WTC11 (cell line): Measurements from ENCODE around the gene TNFAIP8L1.

Source experiments
- ATF1 ChIP-seq: sonication (generic); formaldehyde crosslinking; IDR thresholded peaks from 2 replicates; pipeline ENCODE4 v1.8.1; 2023; ENCODE audit warnings: mild to moderate bottlenecking, moderate library complexity, missing genetic modification reagents
- CREB1 ChIP-seq: sonication (generic); formaldehyde crosslinking; IDR thresholded peaks from 2 replicates; pipeline ENCODE4 v1.8.0; 2023; ENCODE audit warnings: mild to moderate bottlenecking, missing genetic modification reagents
- CREM ChIP-seq: sonication (generic); formaldehyde crosslinking; IDR thresholded peaks from 2 replicates; pipeline ENCODE4 v1.8.1; 2022; ENCODE audit warnings: mild to moderate bottlenecking, missing genetic modification reagents, moderate library complexity
- CTCF ChIP-seq: fragments of 200-600 bp; IDR thresholded peaks from 2 replicates; pipeline ENCODE4 v1.8.0; 2022; ENCODE audit warnings: antibody characterized with exemption
- FOXK1 ChIP-seq: sonication (generic); formaldehyde crosslinking; IDR thresholded peaks from 2 replicates; pipeline ENCODE4 v1.8.0; 2022; ENCODE audit warnings: mild to moderate bottlenecking, moderate library complexity, missing genetic modification reagents
- MYBL2 ChIP-seq: sonication (generic); formaldehyde crosslinking; IDR thresholded peaks from 2 replicates; pipeline ENCODE4 v1.8.1; 2023; ENCODE audit warnings: mild to moderate bottlenecking, moderate library complexity, missing genetic modification reagents
- NFE2L1 ChIP-seq: sonication (generic); formaldehyde crosslinking; IDR thresholded peaks from 2 replicates; pipeline ENCODE4 v1.8.1; 2023; ENCODE audit warnings: missing genetic modification reagents
- TCF7 ChIP-seq: sonication (generic); formaldehyde crosslinking; IDR thresholded peaks from 2 replicates; pipeline ENCODE4 v1.8.0; 2022; ENCODE audit warnings: mild to moderate bottlenecking, low read depth, missing genetic modification reagents, moderate library complexity
- ZNF232 ChIP-seq: sonication (generic); formaldehyde crosslinking; IDR thresholded peaks from 2 replicates; pipeline ENCODE4 v1.8.0; 2022; ENCODE audit warnings: mild to moderate bottlenecking, missing genetic modification reagents
- TF ChIP-seq, protein P1 (sequence below): sonication (generic); formaldehyde crosslinking; IDR thresholded peaks from 2 replicates; pipeline ENCODE4 v1.8.0; 2022; ENCODE audit warnings: mild to moderate bottlenecking, missing genetic modification reagents

GRCh38 chr19:4606921-4607678, 32.2 kb upstream of the TNFAIP8L1 start:
- TF ChIP-seq CTCF (no peak), ATF1 (CRISPR knock-in tag) (no peak), CREM (CRISPR knock-in tag) (no peak), ZNF232 (CRISPR knock-in tag) (no peak), NFE2L1 (no peak), FOXK1 (CRISPR knock-in tag) (no peak; the same call in 1 of the 2 replicates), TCF7 (CRISPR knock-in tag) (no peak), MYBL2 (CRISPR knock-in tag) (no peak), CREB1 (no peak)
- TF ChIP-seq, protein P1, sequence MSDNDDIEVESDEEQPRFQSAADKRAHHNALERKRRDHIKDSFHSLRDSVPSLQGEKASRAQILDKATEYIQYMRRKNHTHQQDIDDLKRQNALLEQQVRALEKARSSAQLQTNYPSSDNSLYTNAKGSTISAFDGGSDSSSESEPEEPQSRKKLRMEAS (CRISPR knock-in tag), result peak; percentile 37; the same call in 1 of the 2 replicates
